ENCODE measurements around the gene RGMA. TPM values are rescaled to one million over a fixed set of nuclear protein-coding genes. Genes with fewer than 3 reads are reported as not detected.
A peak's percentile ranks its signal among the peaks of the same experiment; 100 is the strongest.

RGMA gene
- total and polyA plus RNA-seq, 2 donors from 2014 or later: 4.4 to 4.7 TPM

DNA sequence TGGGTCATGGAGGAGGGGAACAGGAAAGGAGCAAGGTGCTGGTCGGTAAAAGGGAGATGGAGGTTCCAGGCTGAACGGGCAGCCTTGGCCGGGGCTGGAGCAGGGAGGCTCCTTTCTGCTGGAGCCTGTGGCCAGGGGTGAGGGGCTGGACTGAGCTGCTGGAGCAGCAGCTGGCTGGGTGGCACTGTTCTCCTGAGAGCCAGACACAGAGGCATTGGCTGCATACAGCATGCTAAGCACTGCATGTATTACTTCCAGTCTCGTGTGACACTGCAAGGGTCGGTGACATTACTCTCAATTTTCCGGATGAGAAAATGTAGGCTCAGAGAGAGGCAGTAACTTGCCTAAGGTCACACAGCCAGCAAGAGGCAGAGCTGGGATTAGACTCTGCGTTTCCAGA, 42.3 kb downstream of the RGMA start:
- Histone ChIP-seq H3K9ac (ENCODE audit: low read length in 3 of 3) (no peak overlapping the region), H3K36me3 (ENCODE audit: control insufficient read depth in 2 of 3, insufficient read depth in 3 of 3, low read length in 3 of 3) (peaks cover 0 to 3% (median 0%) of the 10 kb centered on the region in 3 donors), H3K4me3 (ENCODE audit: low read length in 3 of 3) (no peak overlapping the region), H3K27me3 (ENCODE audit: control insufficient read depth, insufficient read depth, low read length) (no peaks in the 10 kb centered on the region), H3K27ac (ENCODE audit: low read depth in 2 of 2, low read length in 2 of 2) (no peak overlapping the region), H3K4me1 (ENCODE audit: control insufficient read depth in 2 of 3, insufficient read depth in 2 of 3, low read depth in 1 of 3, low read length in 3 of 3) (no peaks in the 10 kb centered on the region), H3K9me3 (ENCODE audit: control insufficient read depth in 2 of 3, insufficient read depth in 1 of 3, low read length in 3 of 3) (peaks cover 0 to 8% (median 0%) of the 10 kb centered on the region in 3 donors)
- TF ChIP-seq, protein P1, sequence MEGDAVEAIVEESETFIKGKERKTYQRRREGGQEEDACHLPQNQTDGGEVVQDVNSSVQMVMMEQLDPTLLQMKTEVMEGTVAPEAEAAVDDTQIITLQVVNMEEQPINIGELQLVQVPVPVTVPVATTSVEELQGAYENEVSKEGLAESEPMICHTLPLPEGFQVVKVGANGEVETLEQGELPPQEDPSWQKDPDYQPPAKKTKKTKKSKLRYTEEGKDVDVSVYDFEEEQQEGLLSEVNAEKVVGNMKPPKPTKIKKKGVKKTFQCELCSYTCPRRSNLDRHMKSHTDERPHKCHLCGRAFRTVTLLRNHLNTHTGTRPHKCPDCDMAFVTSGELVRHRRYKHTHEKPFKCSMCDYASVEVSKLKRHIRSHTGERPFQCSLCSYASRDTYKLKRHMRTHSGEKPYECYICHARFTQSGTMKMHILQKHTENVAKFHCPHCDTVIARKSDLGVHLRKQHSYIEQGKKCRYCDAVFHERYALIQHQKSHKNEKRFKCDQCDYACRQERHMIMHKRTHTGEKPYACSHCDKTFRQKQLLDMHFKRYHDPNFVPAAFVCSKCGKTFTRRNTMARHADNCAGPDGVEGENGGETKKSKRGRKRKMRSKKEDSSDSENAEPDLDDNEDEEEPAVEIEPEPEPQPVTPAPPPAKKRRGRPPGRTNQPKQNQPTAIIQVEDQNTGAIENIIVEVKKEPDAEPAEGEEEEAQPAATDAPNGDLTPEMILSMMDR (IDR thresholded peaks at IDR 0.05; ENCODE audit: borderline replicate concordance, extremely low read depth, insufficient read depth): no peak
- peak in 1 of 5 donors; percentile 37 for DNase-seq
- no peak for FAIRE-seq
- intact Hi-C loops (cut with DNase I): no loop called here

DNA sequence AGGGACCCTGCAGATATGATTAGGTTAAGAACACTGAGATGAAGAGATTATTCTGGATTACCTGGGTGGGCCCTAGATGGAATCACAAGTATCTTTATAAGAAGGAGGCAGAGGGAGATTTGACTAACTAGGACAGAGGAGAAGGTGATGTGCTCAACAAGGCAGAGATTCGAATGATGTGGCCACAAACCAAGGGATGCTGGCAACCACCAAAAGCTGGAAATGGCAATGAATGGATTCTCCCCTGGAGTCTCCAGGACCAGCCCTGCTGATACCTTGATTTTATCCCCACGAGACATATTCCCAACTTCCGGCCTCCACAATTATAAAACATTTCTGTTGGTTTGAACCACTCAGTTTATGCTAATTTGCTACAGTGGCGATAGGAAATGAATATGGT, 42.9 kb downstream of the RGMA start:
- peaks cover 0 to 8% (median 0%) of the 10 kb centered on the region in 3 donors for H3K9me3 ChIP-seq (ENCODE audit: control insufficient read depth in 2 of 3, insufficient read depth in 1 of 3, low read length in 3 of 3)
- H3K36me3 ChIP-seq (ENCODE audit: control insufficient read depth in 2 of 3, insufficient read depth in 3 of 3, low read length in 3 of 3): peaks cover 0 to 3% (median 0%) of the 10 kb centered on the region in 3 donors
- no peak overlapping the region for H3K27ac ChIP-seq (ENCODE audit: low read depth in 2 of 2, low read length in 2 of 2)
- no peaks in the 10 kb centered on the region for H3K27me3 ChIP-seq (ENCODE audit: control insufficient read depth, insufficient read depth, low read length)
- TF ChIP-seq, protein P1 (IDR thresholded peaks at IDR 0.05; ENCODE audit: borderline replicate concordance, extremely low read depth, insufficient read depth): no peak
- FAIRE-seq: no peak
- DNase-seq: no peak
- intact Hi-C loops (cut with DNase I): no loop called here
- H3K4me3 ChIP-seq (ENCODE audit: low read length in 3 of 3): no peak overlapping the region
- H3K4me1 ChIP-seq (ENCODE audit: control insufficient read depth in 2 of 3, insufficient read depth in 2 of 3, low read depth in 1 of 3, low read length in 3 of 3): no peaks in the 10 kb centered on the region
- no peak overlapping the region for H3K9ac ChIP-seq (ENCODE audit: low read length in 3 of 3)

DNA sequence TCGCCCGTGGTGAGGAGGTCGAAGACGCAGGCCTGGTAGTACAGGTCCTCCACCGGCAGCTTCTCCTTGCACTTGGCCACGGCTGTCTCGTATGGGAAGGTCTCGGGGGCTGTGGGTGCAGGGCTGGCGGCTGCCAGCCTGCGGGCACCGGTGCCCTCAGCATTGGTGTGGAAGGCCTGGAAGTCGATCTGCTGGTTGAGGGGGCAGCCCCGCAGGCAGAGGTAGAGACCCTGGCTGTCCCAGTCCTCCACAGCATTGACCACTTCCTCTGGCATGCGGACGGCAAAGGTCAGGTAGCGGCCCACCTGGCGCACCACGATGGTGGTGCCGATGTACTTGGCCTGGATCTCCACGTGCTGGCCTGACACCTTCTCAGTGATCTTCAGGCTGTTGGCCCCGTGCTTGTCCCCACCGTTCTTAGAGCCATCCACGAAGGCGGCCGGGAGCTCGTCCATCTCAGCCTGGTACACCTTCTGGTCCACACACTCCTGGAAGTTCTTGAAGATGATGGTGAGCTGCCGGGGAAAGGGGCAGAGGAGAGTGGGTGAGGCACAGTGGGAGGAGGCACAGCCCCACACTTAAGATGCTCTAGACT, 43.7 kb downstream of the RGMA start:
- Histone ChIP-seq H3K27ac (ENCODE audit: low read depth in 2 of 2, low read length in 2 of 2) (no peak overlapping the region), H3K9me3 (ENCODE audit: control insufficient read depth in 2 of 3, insufficient read depth in 1 of 3, low read length in 3 of 3) (peaks cover 0 to 8% (median 0%) of the 10 kb centered on the region in 3 donors), H3K4me3 (ENCODE audit: low read length in 3 of 3) (no peak overlapping the region), H3K4me1 (ENCODE audit: control insufficient read depth in 2 of 3, insufficient read depth in 2 of 3, low read depth in 1 of 3, low read length in 3 of 3) (no peaks in the 10 kb centered on the region), H3K27me3 (ENCODE audit: control insufficient read depth, insufficient read depth, low read length) (no peaks in the 10 kb centered on the region), H3K36me3 (ENCODE audit: control insufficient read depth in 2 of 3, insufficient read depth in 3 of 3, low read length in 3 of 3) (peaks cover 0 to 3% (median 0%) of the 10 kb centered on the region in 3 donors), H3K9ac (ENCODE audit: low read length in 3 of 3) (no peak overlapping the region)
- FAIRE-seq: no peak
- intact Hi-C loops (cut with DNase I): no loop called here
- peak in 1 of 5 donors; percentile 53 for DNase-seq
- TF ChIP-seq, protein P1 (IDR thresholded peaks at IDR 0.05; ENCODE audit: borderline replicate concordance, extremely low read depth, insufficient read depth): no peak
